ENCODE data around the gene GRAMD2B.

The GRAMD2B gene

DNA sequence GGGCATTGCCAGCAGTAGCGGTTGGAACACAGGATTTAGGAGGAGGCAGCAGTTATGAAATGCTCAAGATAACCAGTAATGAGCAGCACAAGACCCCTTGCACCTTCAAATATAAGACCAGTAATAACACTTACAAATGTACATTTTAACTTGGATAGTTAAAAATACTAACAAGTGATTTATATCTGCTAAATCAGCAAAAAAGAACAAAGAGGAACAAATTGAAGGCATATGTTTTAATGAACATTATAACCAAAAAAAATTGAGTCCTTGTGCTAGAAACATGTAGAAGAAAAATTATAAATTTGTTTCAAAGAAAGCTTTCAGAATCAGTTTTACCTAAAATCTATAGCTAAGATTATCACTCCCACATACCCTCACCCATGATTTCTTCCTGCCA is 119.8 kb downstream of the GRAMD2B start:
- DNase-seq (ENCODE audit: low spot score) = no peak

DNA sequence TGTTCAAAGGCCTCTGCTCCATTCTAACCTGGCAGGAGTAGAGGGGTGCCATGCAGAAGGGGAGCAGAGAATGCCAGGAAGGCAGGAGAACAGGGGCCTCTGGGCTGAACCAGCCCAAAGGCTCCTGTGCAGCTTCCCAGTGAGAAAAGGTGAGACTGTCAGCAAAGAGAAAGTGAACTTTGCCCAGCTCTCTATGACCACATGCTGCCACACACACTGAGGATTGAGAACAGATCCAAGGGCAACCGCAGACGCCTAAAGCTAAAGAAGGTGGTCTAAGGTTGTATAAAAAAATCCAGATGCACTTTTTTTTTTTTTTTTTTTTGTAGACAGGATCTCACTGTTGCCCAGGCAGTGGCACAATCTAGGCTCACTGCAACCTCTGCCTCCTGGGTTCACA is 120.5 kb downstream of the GRAMD2B start:
- DNase-seq (ENCODE audit: low spot score) = no peak

Measured in AG08396 (cell line).